CD4-positive, CD25-positive, alpha-beta regulatory T cell (primary cell): ENCODE measurements around the gene PITPNB. TPM values are rescaled to one million over a fixed set of nuclear protein-coding genes. Genes with fewer than 3 reads are reported as not detected.
A peak's percentile ranks its signal among the peaks of the same experiment; 100 is the strongest.

ENCODE experiments used
- ATAC-seq, 2 donors: fragments of 150-1000 bp; cut with Tn5 transposase; one replicate each; pipeline ENCODE4 v1.10.0; 2021; ENCODE audit warnings: low read depth in 2 of 2, moderate number of reproducible peaks in 2 of 2, moderate library complexity in 1 of 2
- DNase-seq, 3 donors: peaks; one replicate each; pipeline versions ENCODE4 v3.0.0 to v3.0.0-alpha.2; 2012 to 2022; ENCODE audit warnings: mixed read lengths in 1 of 3
- H3K27ac ChIP-seq: one replicate; pipeline ENCODE4 v1.7.0; 2013; ENCODE audit warnings: mild to moderate bottlenecking, low read length; ENCODE audit not compliant: insufficient read depth, poor library complexity, severe bottlenecking
- H3K27me3 ChIP-seq: one replicate; pipeline ENCODE4 v1.7.0; 2013; ENCODE audit warnings: low read length; ENCODE audit not compliant: control insufficient read depth, insufficient read depth
- H3K36me3 ChIP-seq: one replicate; pipeline ENCODE4 v1.7.0; 2013; ENCODE audit warnings: mild to moderate bottlenecking, low read length, moderate library complexity; ENCODE audit not compliant: control insufficient read depth, insufficient read depth
- H3K4me1 ChIP-seq: 2 replicates; pipeline ENCODE4 v1.7.0; 2013; ENCODE audit warnings: mild to moderate bottlenecking, low read length; ENCODE audit not compliant: insufficient read depth, control insufficient read depth, poor library complexity, severe bottlenecking
- H3K4me3 ChIP-seq: one replicate; pipeline ENCODE4 v1.7.0; 2013; ENCODE audit warnings: low read depth, mild to moderate bottlenecking, low read length, moderate library complexity
- H3K9me3 ChIP-seq, 2 experiments: 1 replicate in 1 of 2; 2 replicates in 1 of 2; pipeline ENCODE4 v1.7.0; 2013; ENCODE audit warnings: low read length in 2 of 2, mild to moderate bottlenecking in 1 of 2, moderate library complexity in 1 of 2; ENCODE audit not compliant: control insufficient read depth in 2 of 2
- H3K27ac Mint-ChIP-seq, 3 donors: one replicate each; pipeline ENCODE4 v1.8.0; 2020 to 2022; ENCODE audit warnings: mild to moderate bottlenecking in 3 of 3, mixed read lengths in 3 of 3, moderate library complexity in 2 of 3
- H3K27me3 Mint-ChIP-seq: one replicate; pipeline ENCODE4 v1.8.0; 2022; ENCODE audit warnings: mild to moderate bottlenecking, mixed read lengths
- H3K36me3 Mint-ChIP-seq: one replicate; pipeline ENCODE4 v1.8.0; 2020; ENCODE audit warnings: mixed read lengths
- H3K4me1 Mint-ChIP-seq, 4 donors: one replicate each; pipeline ENCODE4 v1.8.0; 2020 to 2022; ENCODE audit warnings: mixed read lengths in 4 of 4, mild to moderate bottlenecking in 1 of 4
- H3K4me3 Mint-ChIP-seq, 4 donors: one replicate each; pipeline ENCODE4 v1.8.0; 2020 to 2022; ENCODE audit warnings: mild to moderate bottlenecking in 4 of 4, mixed read lengths in 4 of 4, moderate library complexity in 3 of 4
- H3K9me3 Mint-ChIP-seq, 7 donors: one replicate each; pipeline ENCODE4 v1.8.0; 2020 to 2022; ENCODE audit warnings: mixed read lengths in 7 of 7, mild to moderate bottlenecking in 3 of 7, moderate library complexity in 2 of 7
- polyA plus RNA-seq, 4 donors: library from polyadenylated mRNA; unstranded; fragments of 300-500 nt; fragmentation: Illumina TruSeq; gene quantifications; one replicate each; pipeline ENCODE4 v1.2.3, GENCODE V29; 2021
- total RNA-seq: library from RNA; stranded (reverse); gene quantifications from one replicate; pipeline ENCODE4 v1.2.3, GENCODE V29; 2022

The PITPNB gene
- total and polyA plus RNA-seq, 5 donors from 2014 or later = 59.3 to 69.3 (median 64.7) TPM

- DNase-seq (no peak), ATAC-seq (no peak)
- H3K4me1 Mint-ChIP-seq = peaks cover 3 to 9% (median 6%) of the 10 kb centered on the region in 4 donors
- peaks cover 69% of the 10 kb centered on the region for H3K36me3 ChIP-seq
- no peak overlapping the region for H3K4me3 Mint-ChIP-seq
- H3K9me3 ChIP-seq = no peaks in the 10 kb centered on the region
- no peaks in the 10 kb centered on the region for H3K9me3 Mint-ChIP-seq
- H3K27me3 ChIP-seq = no peaks in the 10 kb centered on the region
- no peaks in the 10 kb centered on the region for H3K4me1 ChIP-seq
- no peak overlapping the region for H3K27ac ChIP-seq
- peaks cover 51% of the 10 kb centered on the region for H3K36me3 Mint-ChIP-seq
- H3K4me3 ChIP-seq = no peak overlapping the region
- H3K27me3 Mint-ChIP-seq = no peaks in the 10 kb centered on the region
- H3K27ac Mint-ChIP-seq = peak overlapping the region in 1 of 3 donors; percentile 73
Observed at GRCh38 chr22:27850000-27850521, 69.0 kb downstream of the PITPNB start.

- no peaks in the 10 kb centered on the region for H3K9me3 Mint-ChIP-seq
- Histone ChIP-seq H3K9me3 (no peaks in the 10 kb centered on the region), H3K4me1 (no peaks in the 10 kb centered on the region), H3K36me3 (peaks cover 51% of the 10 kb centered on the region), H3K27ac (no peak overlapping the region), H3K27me3 (no peaks in the 10 kb centered on the region), H3K4me3 (no peak overlapping the region)
- H3K4me3 Mint-ChIP-seq = no peak overlapping the region
- no peak for ATAC-seq
- no peaks in the 10 kb centered on the region for H3K27me3 Mint-ChIP-seq
- H3K4me1 Mint-ChIP-seq = peaks cover under 1 to 8% (median 4%) of the 10 kb centered on the region in 4 donors
- H3K36me3 Mint-ChIP-seq = peaks cover 45% of the 10 kb centered on the region
- peak overlapping the region in 2 of 3 donors; percentile 71 to 74 for H3K27ac Mint-ChIP-seq
- DNase-seq = no peak
Observed at GRCh38 chr22:27848005-27848404, 71.1 kb downstream of the PITPNB start.

GRCh38 chr22:27846910-27847309, 72.1 kb downstream of the PITPNB start:
- Histone ChIP-seq H3K9me3 (no peaks in the 10 kb centered on the region), H3K27me3 (no peaks in the 10 kb centered on the region), H3K36me3 (peaks cover 40% of the 10 kb centered on the region), H3K27ac (no peak overlapping the region), H3K4me1 (no peaks in the 10 kb centered on the region), H3K4me3 (no peak overlapping the region)
- Mint-ChIP-seq H3K27ac (peak overlapping the region in 2 of 3 donors; percentile 27 to 74), H3K4me1 (peaks cover 0 to 8% (median 4%) of the 10 kb centered on the region in 4 donors), H3K4me3 (no peak overlapping the region), H3K9me3 (no peaks in the 10 kb centered on the region), H3K36me3 (peaks cover 41% of the 10 kb centered on the region), H3K27me3 (no peaks in the 10 kb centered on the region)
- DNase-seq = no peak
- ATAC-seq = no peak

GRCh38 chr22:27846248-27846757, 72.8 kb downstream of the PITPNB start:
- ATAC-seq (no peak), DNase-seq (no peak)
- Mint-ChIP-seq H3K9me3 (no peaks in the 10 kb centered on the region), H3K27ac (peak overlapping the region in 1 of 3 donors; percentile 27), H3K36me3 (peaks cover 41% of the 10 kb centered on the region), H3K27me3 (no peaks in the 10 kb centered on the region), H3K4me3 (no peak overlapping the region), H3K4me1 (peaks cover 0 to 8% (median 4%) of the 10 kb centered on the region in 4 donors)
- H3K36me3 ChIP-seq = peaks cover 34% of the 10 kb centered on the region
- H3K27me3 ChIP-seq = no peaks in the 10 kb centered on the region
- no peaks in the 10 kb centered on the region for H3K9me3 ChIP-seq
- H3K4me1 ChIP-seq = no peaks in the 10 kb centered on the region
- H3K4me3 ChIP-seq = no peak overlapping the region
- H3K27ac ChIP-seq = no peak overlapping the region

- no peaks in the 10 kb centered on the region for H3K4me1 ChIP-seq
- no peaks in the 10 kb centered on the region for H3K27me3 ChIP-seq
- no peak for DNase-seq
- Mint-ChIP-seq H3K4me1 (peaks cover 0 to 5% (median 2%) of the 10 kb centered on the region in 4 donors), H3K9me3 (no peaks in the 10 kb centered on the region), H3K4me3 (no peak overlapping the region), H3K36me3 (peaks cover 40% of the 10 kb centered on the region), H3K27me3 (no peaks in the 10 kb centered on the region), H3K27ac (peak overlapping the region in 1 of 3 donors; percentile 78)
- no peak overlapping the region for H3K27ac ChIP-seq
- no peak overlapping the region for H3K4me3 ChIP-seq
- H3K36me3 ChIP-seq = peaks cover 28% of the 10 kb centered on the region
- no peak for ATAC-seq
- no peaks in the 10 kb centered on the region for H3K9me3 ChIP-seq
Observed at GRCh38 chr22:27845644-27846043, 73.4 kb downstream of the PITPNB start.

GRCh38 chr22:27844656-27845591, 74.1 kb downstream of the PITPNB start:
- Histone ChIP-seq H3K27me3 (no peaks in the 10 kb centered on the region), H3K9me3 (no peaks in the 10 kb centered on the region), H3K36me3 (peaks cover 21% of the 10 kb centered on the region), H3K27ac (no peak overlapping the region), H3K4me3 (no peak overlapping the region), H3K4me1 (no peaks in the 10 kb centered on the region)
- ATAC-seq (no peak), DNase-seq (no peak)
- H3K36me3 Mint-ChIP-seq = peaks cover 36% of the 10 kb centered on the region
- no peak overlapping the region for H3K4me3 Mint-ChIP-seq
- no peaks in the 10 kb centered on the region for H3K27me3 Mint-ChIP-seq
- peak overlapping the region in 1 of 3 donors; percentile 78 for H3K27ac Mint-ChIP-seq
- peaks cover 0 to 3% (median 1%) of the 10 kb centered on the region in 4 donors for H3K4me1 Mint-ChIP-seq
- H3K9me3 Mint-ChIP-seq = no peaks in the 10 kb centered on the region

- Mint-ChIP-seq H3K4me1 (peaks cover 0 to 3% (median 0%) of the 10 kb centered on the region in 4 donors), H3K4me3 (no peak overlapping the region), H3K36me3 (peaks cover 34% of the 10 kb centered on the region), H3K9me3 (no peaks in the 10 kb centered on the region), H3K27ac (no peak overlapping the region), H3K27me3 (no peaks in the 10 kb centered on the region)
- H3K27ac ChIP-seq = no peak overlapping the region
- ATAC-seq (no peak), DNase-seq (no peak)
- H3K36me3 ChIP-seq = peaks cover 16% of the 10 kb centered on the region
- no peaks in the 10 kb centered on the region for H3K9me3 ChIP-seq
- no peak overlapping the region for H3K4me3 ChIP-seq
- no peaks in the 10 kb centered on the region for H3K4me1 ChIP-seq
- H3K27me3 ChIP-seq = no peaks in the 10 kb centered on the region
Observed at GRCh38 chr22:27844256-27844655, 74.8 kb downstream of the PITPNB start.
